Vagina (tissue), 2 donors: ENCODE data around the gene CRELD1.

ENCODE experiments used
- CTCF ChIP-seq, 3 experiments: fragments of 450-650 bp in 2 of 3; fragments of 200-600 bp in 1 of 3; sonication (generic) in 1 of 3; IDR thresholded peaks; one replicate each; pipeline ENCODE4 v1.5.1; 2017 to 2019; ENCODE audit warnings: antibody characterized with exemption in 3 of 3, mild to moderate bottlenecking in 2 of 3, moderate library complexity in 2 of 3
- POLR2A ChIP-seq, 2 donors: fragments of 450-650 bp; IDR thresholded peaks; one replicate each; pipeline ENCODE4 v1.6.1; 2017; ENCODE audit warnings: antibody characterized with exemption in 2 of 2, mild to moderate bottlenecking in 2 of 2, moderate library complexity in 2 of 2
- POLR2AphosphoS5 ChIP-seq, 2 donors: sonication (generic); formaldehyde crosslinking; IDR thresholded peaks; one replicate each; pipeline ENCODE4 v1.9.0; 2017; ENCODE audit warnings: antibody characterized with exemption in 2 of 2, mild to moderate bottlenecking in 2 of 2, low read depth in 1 of 2; ENCODE audit not compliant: insufficient read depth in 1 of 2

- TF ChIP-seq CTCF (IDR thresholded peaks at IDR 0.05) (no peak), POLR2A (IDR thresholded peaks at IDR 0.05) (no peak), POLR2AphosphoS5 (IDR thresholded peaks at IDR 0.05; ENCODE audit: insufficient read depth in 1 of 2, low read depth in 1 of 2) (no peak)
Observed at GRCh38 chr3:9940746-9941145, 7.1 kb downstream of the CRELD1 start.
